ENCODE data around the gene ATP1B1. TPM values are rescaled to one million over a fixed set of nuclear protein-coding genes. Genes with fewer than 3 reads are reported as not detected.

The ATP1B1 gene
- total and polyA plus RNA-seq, 7 experiments from 2014 or later: 0.54 to 10.6 (median 1.9) TPM

- Histone ChIP-seq H3K36me3 (ENCODE audit: control insufficient read depth in 2 of 3, insufficient read depth in 3 of 3, low read length in 3 of 3) (no peaks in the 10 kb centered on the region), H3K27me3 (ENCODE audit: control insufficient read depth in 2 of 2, insufficient read depth in 2 of 2, low read length in 2 of 2) (no peaks in the 10 kb centered on the region), H3K27ac (ENCODE audit: low read depth, low read length) (no peak overlapping the region), H3K9me3 (ENCODE audit: control insufficient read depth in 2 of 3, low read length in 3 of 3) (no peaks in the 10 kb centered on the region), H3K4me3 (ENCODE audit: low read length) (peak overlapping the region; percentile 57), H3K4me1 (ENCODE audit: control insufficient read depth in 2 of 2, insufficient read depth in 2 of 2, low read length in 2 of 2) (peaks cover 7 to 21% of the 10 kb centered on the region in 2 donors)
- Mint-ChIP-seq H3K9me3 (no peaks in the 10 kb centered on the region), H3K4me3 (peak overlapping the region; percentile 81 to 88 (median 86)), H3K27me3 (peaks cover 0 to 11% (median 0%) of the 10 kb centered on the region in 5 donors), H3K4me1 (peaks cover 24 to 48% (median 40%) of the 10 kb centered on the region in 7 donors), H3K36me3 (peaks cover 0 to 8% (median 4%) of the 10 kb centered on the region in 5 donors), H3K27ac (peak overlapping the region in 7 of 9 donors; percentile 21 to 62 (median 36))
- intact Hi-C loops (cut with micrococcal nuclease): loop anchor here (2.0 to 10.0 kb wide), 15 partner anchors 17 to 1173 kb away; partner anchors contain the start of genes BLZF1 (in 1 of the 2), DCAF6 (in 1 of the 2), MPC2 (in 1 of the 2) and SFT2D2 (in 1 of the 2)
- CTCF ChIA-PET: interaction anchor here (0.5 kb wide), 1 partner anchor 1551 kb away, joined by 3 read pairs; no protein-coding TSS in a partner anchor
- ATAC-seq (no peak), DNase-seq (peak in 1 of 9 donors; percentile 46)
- POLR2A ChIA-PET: no interaction called here
Measured at GRCh38 chr1:169107603-169108208, 1.2 kb downstream of the ATP1B1 start.

- H3K27ac ChIP-seq (ENCODE audit: low read depth, low read length): no peak overlapping the region
- Mint-ChIP-seq H3K27ac (peak overlapping the region in 3 of 9 donors; percentile 1 to 27 (median 14)), H3K9me3 (no peaks in the 10 kb centered on the region), H3K4me1 (peaks cover 24 to 48% (median 40%) of the 10 kb centered on the region in 7 donors), H3K36me3 (peaks cover 0 to 8% (median 4%) of the 10 kb centered on the region in 5 donors), H3K27me3 (peaks cover 0 to 11% (median 0%) of the 10 kb centered on the region in 5 donors), H3K4me3 (peak overlapping the region; percentile 44 to 88 (median 84))
- no peak for ATAC-seq
- intact Hi-C loops (cut with micrococcal nuclease): loop anchor here (5.0 to 10.0 kb wide), 10 partner anchors 239 to 1173 kb away; partner anchors contain the start of genes DCAF6 (in 1 of the 2), MPC2 (in 1 of the 2), SFT2D2 (in 1 of the 2) and SLC19A2 (in 1 of the 2)
- POLR2A ChIA-PET: no interaction called here
- H3K27me3 ChIP-seq (ENCODE audit: control insufficient read depth in 2 of 2, insufficient read depth in 2 of 2, low read length in 2 of 2): no peaks in the 10 kb centered on the region
- CTCF ChIA-PET: interaction anchor here (0.5 kb wide), 1 partner anchor 1551 kb away, joined by 3 read pairs; no protein-coding TSS in a partner anchor
- no peak overlapping the region for H3K4me3 ChIP-seq (ENCODE audit: low read length)
- no peaks in the 10 kb centered on the region for H3K9me3 ChIP-seq (ENCODE audit: control insufficient read depth in 2 of 3, low read length in 3 of 3)
- H3K4me1 ChIP-seq (ENCODE audit: control insufficient read depth in 2 of 2, insufficient read depth in 2 of 2, low read length in 2 of 2): peaks cover 7 to 21% of the 10 kb centered on the region in 2 donors
- no peak for DNase-seq
- H3K36me3 ChIP-seq (ENCODE audit: control insufficient read depth in 2 of 3, insufficient read depth in 3 of 3, low read length in 3 of 3): no peaks in the 10 kb centered on the region
Measured at GRCh38 chr1:169108223-169108622, 1.7 kb downstream of the ATP1B1 start.

GRCh38 chr1:169108863-169109560, 2.5 kb downstream of the ATP1B1 start:
- H3K4me1 Mint-ChIP-seq: peaks cover 24 to 48% (median 40%) of the 10 kb centered on the region in 7 donors
- H3K4me1 ChIP-seq (ENCODE audit: control insufficient read depth in 2 of 2, insufficient read depth in 2 of 2, low read length in 2 of 2): peaks cover 7 to 21% of the 10 kb centered on the region in 2 donors
- no peaks in the 10 kb centered on the region for H3K9me3 Mint-ChIP-seq
- peak overlapping the region in 3 of 9 donors; percentile 11 to 65 (median 43) for H3K27ac Mint-ChIP-seq
- POLR2A ChIA-PET: no interaction called here
- ATAC-seq (no peak), DNase-seq (no peak)
- H3K36me3 ChIP-seq (ENCODE audit: control insufficient read depth in 2 of 3, insufficient read depth in 3 of 3, low read length in 3 of 3): no peaks in the 10 kb centered on the region
- H3K9me3 ChIP-seq (ENCODE audit: control insufficient read depth in 2 of 3, low read length in 3 of 3): no peaks in the 10 kb centered on the region
- no peak overlapping the region for H3K4me3 ChIP-seq (ENCODE audit: low read length)
- intact Hi-C loops (cut with micrococcal nuclease): loop anchor here (5.0 to 10.0 kb wide), 10 partner anchors 238 to 1174 kb away; partner anchors contain the start of genes DCAF6 (in 1 of the 2), MPC2 (in 1 of the 2), SFT2D2 (in 1 of the 2) and SLC19A2 (in 1 of the 2)
- peak overlapping the region in 8 of 10 donors; percentile 6 to 88 (median 84) for H3K4me3 Mint-ChIP-seq
- peaks cover 0 to 13% (median 9%) of the 10 kb centered on the region in 5 donors for H3K36me3 Mint-ChIP-seq
- CTCF ChIA-PET: no interaction called here
- H3K27me3 Mint-ChIP-seq: peaks cover 0 to 11% (median 0%) of the 10 kb centered on the region in 5 donors
- H3K27ac ChIP-seq (ENCODE audit: low read depth, low read length): no peak overlapping the region
- H3K27me3 ChIP-seq (ENCODE audit: control insufficient read depth in 2 of 2, insufficient read depth in 2 of 2, low read length in 2 of 2): no peaks in the 10 kb centered on the region

- no peak for ATAC-seq
- no peak for DNase-seq
- ChIA-PET POLR2A (interaction anchor here (0.9 kb wide), 1 partner anchor 258 kb away, joined by 3 read pairs; the partner anchor contains the start of gene NME7), CTCF (no interaction called here)
- no peak overlapping the region for H3K27ac ChIP-seq (ENCODE audit: low read depth, low read length)
- Mint-ChIP-seq H3K4me3 (peak overlapping the region in 9 of 10 donors; percentile 27 to 74 (median 40)), H3K36me3 (peaks cover 0 to 17% (median 9%) of the 10 kb centered on the region in 5 donors), H3K9me3 (no peaks in the 10 kb centered on the region), H3K27me3 (peaks cover 0 to 11% (median 0%) of the 10 kb centered on the region in 5 donors), H3K27ac (peak overlapping the region in 5 of 9 donors; percentile 0 to 61 (median 53)), H3K4me1 (peaks cover 24 to 47% (median 39%) of the 10 kb centered on the region in 7 donors)
- no peaks in the 10 kb centered on the region for H3K27me3 ChIP-seq (ENCODE audit: control insufficient read depth in 2 of 2, insufficient read depth in 2 of 2, low read length in 2 of 2)
- intact Hi-C loops (cut with micrococcal nuclease): loop anchor here (5.0 to 10.0 kb wide), 10 partner anchors 238 to 1175 kb away; partner anchors contain the start of genes DCAF6 (in 1 of the 2), MPC2 (in 1 of the 2), SFT2D2 (in 1 of the 2) and SLC19A2 (in 1 of the 2)
- H3K9me3 ChIP-seq (ENCODE audit: control insufficient read depth in 2 of 3, low read length in 3 of 3): no peaks in the 10 kb centered on the region
- H3K4me1 ChIP-seq (ENCODE audit: control insufficient read depth in 2 of 2, insufficient read depth in 2 of 2, low read length in 2 of 2): peaks cover 7 to 21% of the 10 kb centered on the region in 2 donors
- no peaks in the 10 kb centered on the region for H3K36me3 ChIP-seq (ENCODE audit: control insufficient read depth in 2 of 3, insufficient read depth in 3 of 3, low read length in 3 of 3)
- H3K4me3 ChIP-seq (ENCODE audit: low read length): no peak overlapping the region
Measured at GRCh38 chr1:169109561-169110134, 3.2 kb downstream of the ATP1B1 start.

GRCh38 chr1:169110236-169110635, 3.7 kb downstream of the ATP1B1 start:
- peaks cover 0 to 17% (median 9%) of the 10 kb centered on the region in 5 donors for H3K36me3 Mint-ChIP-seq
- ChIA-PET POLR2A (interaction anchor here (0.9 kb wide), 1 partner anchor 257 kb away, joined by 3 read pairs; the partner anchor contains the start of gene NME7), CTCF (no interaction called here)
- peak overlapping the region in 5 of 10 donors; percentile 27 to 74 (median 37) for H3K4me3 Mint-ChIP-seq
- H3K27me3 Mint-ChIP-seq: peaks cover 0 to 11% (median 0%) of the 10 kb centered on the region in 5 donors
- H3K27ac Mint-ChIP-seq: peak overlapping the region in 3 of 9 donors; percentile 49 to 58 (median 53)
- no peaks in the 10 kb centered on the region for H3K36me3 ChIP-seq (ENCODE audit: control insufficient read depth in 2 of 3, insufficient read depth in 3 of 3, low read length in 3 of 3)
- intact Hi-C loops (cut with micrococcal nuclease): no loop called here
- H3K4me1 Mint-ChIP-seq: peaks cover 24 to 42% (median 33%) of the 10 kb centered on the region in 7 donors
- H3K4me1 ChIP-seq (ENCODE audit: control insufficient read depth in 2 of 2, insufficient read depth in 2 of 2, low read length in 2 of 2): peaks cover 7 to 17% of the 10 kb centered on the region in 2 donors
- H3K4me3 ChIP-seq (ENCODE audit: low read length): no peak overlapping the region
- no peak for DNase-seq
- no peaks in the 10 kb centered on the region for H3K27me3 ChIP-seq (ENCODE audit: control insufficient read depth in 2 of 2, insufficient read depth in 2 of 2, low read length in 2 of 2)
- no peak for ATAC-seq
- H3K9me3 Mint-ChIP-seq: no peaks in the 10 kb centered on the region
- H3K9me3 ChIP-seq (ENCODE audit: control insufficient read depth in 2 of 3, low read length in 3 of 3): no peaks in the 10 kb centered on the region
- H3K27ac ChIP-seq (ENCODE audit: low read depth, low read length): no peak overlapping the region
